Skeletal muscle satellite cell (primary cell): Measurements from ENCODE around the gene ZNF385B.

Experiments
- H3K27me3 ChIP-seq: 2 replicates; pipeline ENCODE4 v1.7.0; 2013; ENCODE audit warnings: low read length; ENCODE audit not compliant: control insufficient read depth, insufficient read depth
- H3K36me3 ChIP-seq: 2 replicates; pipeline ENCODE4 v1.7.0; 2013; ENCODE audit warnings: mild to moderate bottlenecking, control low read depth, low read length; ENCODE audit not compliant: insufficient read depth
- H3K4me1 ChIP-seq: 2 replicates; pipeline ENCODE4 v1.7.0; 2013; ENCODE audit warnings: low read length; ENCODE audit not compliant: control insufficient read depth, insufficient read depth
- H3K4me2 ChIP-seq: 2 replicates; pipeline ENCODE4 v1.7.0; 2013; ENCODE audit warnings: mild to moderate bottlenecking, low read length
- H3K4me3 ChIP-seq: 2 replicates; pipeline ENCODE4 v1.7.0; 2013; ENCODE audit warnings: low read length
- H3K9ac ChIP-seq: 2 replicates; pipeline ENCODE4 v1.7.0; 2013; ENCODE audit warnings: mild to moderate bottlenecking, low read depth, low read length, moderate library complexity
- H3K9me3 ChIP-seq: replicated peaks from 2 replicates; pipeline ENCODE4 v1.7.0; 2013; ENCODE audit warnings: mild to moderate bottlenecking, control low read depth, low read length

Gene ZNF385B

DNA sequence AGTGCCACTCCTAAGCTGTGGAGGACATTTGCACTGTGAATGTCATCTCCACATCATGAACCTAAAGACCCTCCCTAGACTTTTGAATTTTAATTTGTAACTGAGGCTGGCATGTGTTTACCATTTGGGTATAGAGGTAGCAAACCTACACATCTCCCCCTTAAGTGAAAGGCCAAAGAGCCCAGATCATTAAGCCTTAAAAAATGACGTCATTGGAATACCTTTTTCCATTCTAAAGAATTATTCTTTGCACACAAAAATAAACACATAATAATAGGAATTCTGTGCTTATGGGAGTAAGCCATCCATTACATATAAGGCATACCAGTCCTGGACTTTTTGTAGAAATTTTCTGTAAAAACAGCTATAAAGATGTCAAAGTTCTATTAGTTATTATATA is 38.9 kb downstream of the ZNF385B start:
- Histone ChIP-seq H3K9me3 (no peaks in the 10 kb centered on the region), H3K27me3 (no peaks in the 10 kb centered on the region), H3K9ac (no peak overlapping the region), H3K4me3 (no peak overlapping the region), H3K4me2 (no peak overlapping the region), H3K36me3 (no peaks in the 10 kb centered on the region), H3K4me1 (no peaks in the 10 kb centered on the region)

GRCh38 chr2:179818546-179818945 is 42.9 kb downstream of the ZNF385B start:
- H3K9ac ChIP-seq, result no peak overlapping the region
- H3K9me3 ChIP-seq, result no peaks in the 10 kb centered on the region
- no peak overlapping the region for H3K4me2 ChIP-seq
- no peaks in the 10 kb centered on the region for H3K4me1 ChIP-seq
- H3K4me3 ChIP-seq, result no peak overlapping the region
- no peaks in the 10 kb centered on the region for H3K27me3 ChIP-seq
- no peaks in the 10 kb centered on the region for H3K36me3 ChIP-seq

GRCh38 chr2:179817181-179817841 is 44.1 kb downstream of the ZNF385B start:
- no peaks in the 10 kb centered on the region for H3K4me1 ChIP-seq
- H3K4me2 ChIP-seq, result no peak overlapping the region
- H3K9ac ChIP-seq, result no peak overlapping the region
- H3K4me3 ChIP-seq, result no peak overlapping the region
- H3K9me3 ChIP-seq, result no peaks in the 10 kb centered on the region
- H3K36me3 ChIP-seq, result no peaks in the 10 kb centered on the region
- H3K27me3 ChIP-seq, result no peaks in the 10 kb centered on the region

GRCh38 chr2:179814050-179814449 is 47.4 kb downstream of the ZNF385B start:
- no peaks in the 10 kb centered on the region for H3K4me1 ChIP-seq
- H3K9ac ChIP-seq, result no peak overlapping the region
- H3K27me3 ChIP-seq, result no peaks in the 10 kb centered on the region
- H3K36me3 ChIP-seq, result no peaks in the 10 kb centered on the region
- no peaks in the 10 kb centered on the region for H3K9me3 ChIP-seq
- H3K4me2 ChIP-seq, result no peak overlapping the region
- H3K4me3 ChIP-seq, result no peak overlapping the region

DNA sequence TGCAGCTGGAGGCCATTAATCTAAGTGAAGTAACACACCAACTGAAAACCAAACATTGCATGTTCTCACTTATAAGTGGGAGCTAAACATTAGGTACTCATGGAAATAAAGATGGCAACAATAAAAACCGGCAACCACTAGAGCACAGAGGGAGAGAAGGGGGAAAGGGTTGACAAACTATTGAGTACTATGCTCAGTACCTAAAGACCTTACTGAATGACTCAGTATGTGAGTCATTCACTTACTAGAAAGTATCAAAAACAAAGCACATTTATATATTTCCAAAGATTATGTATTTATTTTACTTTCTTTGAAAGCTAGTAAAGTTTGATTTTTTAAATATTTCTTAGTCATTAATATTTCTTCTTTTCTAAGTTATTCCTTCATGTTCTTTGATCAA is 48.9 kb downstream of the ZNF385B start:
- Histone ChIP-seq H3K4me1 (no peaks in the 10 kb centered on the region), H3K9ac (no peak overlapping the region), H3K36me3 (no peaks in the 10 kb centered on the region), H3K9me3 (no peaks in the 10 kb centered on the region), H3K27me3 (no peaks in the 10 kb centered on the region), H3K4me3 (no peak overlapping the region), H3K4me2 (no peak overlapping the region)

GRCh38 chr2:179811042-179811441 is 50.4 kb downstream of the ZNF385B start:
- Histone ChIP-seq H3K9me3 (no peaks in the 10 kb centered on the region), H3K27me3 (no peaks in the 10 kb centered on the region), H3K4me2 (no peak overlapping the region), H3K4me3 (no peak overlapping the region), H3K36me3 (no peaks in the 10 kb centered on the region), H3K4me1 (no peaks in the 10 kb centered on the region), H3K9ac (no peak overlapping the region)

DNA sequence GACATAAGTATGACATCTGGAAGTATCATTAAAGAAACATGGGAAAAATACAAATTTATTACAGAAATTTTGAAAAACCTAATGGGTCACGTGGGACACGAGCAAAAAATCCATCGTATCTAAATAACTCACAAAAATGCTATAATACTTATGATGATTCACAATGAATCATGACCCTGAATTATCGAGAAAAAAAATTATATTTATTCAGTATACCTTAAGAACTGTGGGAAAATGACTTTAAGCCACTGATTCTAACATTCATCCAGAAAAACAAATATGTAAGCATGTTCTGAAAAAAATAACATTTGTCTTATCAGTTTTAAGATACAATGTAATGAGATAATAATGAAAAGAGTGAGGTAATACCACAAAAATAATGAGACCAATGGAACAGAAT is 51.8 kb downstream of the ZNF385B start:
- no peak overlapping the region for H3K9ac ChIP-seq
- no peaks in the 10 kb centered on the region for H3K36me3 ChIP-seq
- H3K4me2 ChIP-seq, result no peak overlapping the region
- no peak overlapping the region for H3K4me3 ChIP-seq
- H3K4me1 ChIP-seq, result no peaks in the 10 kb centered on the region
- H3K27me3 ChIP-seq, result no peaks in the 10 kb centered on the region
- no peaks in the 10 kb centered on the region for H3K9me3 ChIP-seq

GRCh38 chr2:179805001-179805400 is 56.4 kb downstream of the ZNF385B start:
- Histone ChIP-seq H3K4me1 (no peaks in the 10 kb centered on the region), H3K4me2 (no peak overlapping the region), H3K36me3 (no peaks in the 10 kb centered on the region), H3K9me3 (no peaks in the 10 kb centered on the region), H3K9ac (no peak overlapping the region), H3K4me3 (no peak overlapping the region), H3K27me3 (no peaks in the 10 kb centered on the region)

GRCh38 chr2:179804206-179804605 is 57.2 kb downstream of the ZNF385B start:
- Histone ChIP-seq H3K27me3 (no peaks in the 10 kb centered on the region), H3K9ac (no peak overlapping the region), H3K9me3 (no peaks in the 10 kb centered on the region), H3K4me3 (no peak overlapping the region), H3K4me1 (no peaks in the 10 kb centered on the region), H3K4me2 (no peak overlapping the region), H3K36me3 (no peaks in the 10 kb centered on the region)

DNA sequence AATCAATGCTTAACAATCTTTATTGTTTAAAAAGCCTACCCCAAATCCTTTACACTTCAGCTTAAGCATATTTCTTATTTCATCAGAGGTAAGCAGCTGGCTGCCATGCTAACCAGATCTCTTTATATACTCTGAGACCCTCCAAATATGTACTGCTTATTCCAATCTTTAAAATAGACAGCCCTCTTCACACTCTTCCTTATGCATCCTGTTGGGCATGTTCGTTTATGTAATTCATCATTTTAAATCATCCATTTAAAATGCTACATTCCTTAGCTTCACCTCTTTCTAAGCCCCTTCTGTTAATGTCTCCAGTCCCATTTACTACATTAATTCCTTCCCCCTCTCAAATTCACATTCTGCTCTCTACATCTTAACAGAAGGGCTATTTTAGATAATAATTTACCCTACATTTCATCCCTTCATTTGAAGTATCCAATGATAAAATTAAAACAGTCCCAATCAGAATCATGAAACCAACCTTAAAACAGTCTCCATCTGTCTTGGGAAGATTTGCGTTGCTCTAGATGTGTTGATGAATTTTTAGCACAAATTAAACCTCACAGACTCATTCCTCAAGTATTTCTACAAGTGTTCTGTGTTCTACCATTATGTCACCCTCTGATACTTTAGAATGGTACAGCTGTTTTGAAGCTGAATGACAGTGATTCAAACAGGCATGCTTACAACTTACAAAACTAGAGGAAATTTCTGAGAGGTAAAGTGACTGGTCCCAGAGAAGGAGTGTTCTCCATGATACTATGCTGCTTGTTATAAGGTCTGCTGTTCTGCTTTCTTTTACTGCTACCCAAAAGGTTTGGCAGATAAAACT is 59.1 kb downstream of the ZNF385B start:
- Histone ChIP-seq H3K27me3 (no peaks in the 10 kb centered on the region), H3K4me3 (no peak overlapping the region), H3K36me3 (no peaks in the 10 kb centered on the region), H3K9me3 (no peaks in the 10 kb centered on the region), H3K4me1 (no peaks in the 10 kb centered on the region), H3K9ac (no peak overlapping the region), H3K4me2 (no peak overlapping the region)

GRCh38 chr2:179800776-179801175 is 60.6 kb downstream of the ZNF385B start:
- Histone ChIP-seq H3K4me1 (no peaks in the 10 kb centered on the region), H3K27me3 (no peaks in the 10 kb centered on the region)

More at GRCh38 chr2:179800776-179801175, 60.6 kb downstream of the ZNF385B start:
- Histone ChIP-seq H3K4me2 (no peak overlapping the region), H3K4me3 (no peak overlapping the region), H3K9ac (no peak overlapping the region), H3K36me3 (no peaks in the 10 kb centered on the region), H3K9me3 (no peaks in the 10 kb centered on the region)
